Anterior cingulate cortex (tissue), 58 donors: ENCODE data around the gene NR4A1.
"Not testable (repeated sequence)": the region's sequence is repeated elsewhere in the genome, so short reads cannot be mapped to it uniquely, and the experiment has no call there.

Source experiments
- DNase-seq, 58 donors: peaks; one replicate each; lab custom pipeline; 2025; lab: John Stamatoyannopoulos, UW

NR4A1 gene

GRCh38 chr12:52087961-52088820 lies 36.9 kb downstream of the NR4A1 start:
- peak in 8 of 58 donors; percentile 16 to 40 (median 29) for DNase-seq

- DNase-seq: no peak
Measured at GRCh38 chr12:52089491-52089890, 38.2 kb downstream of the NR4A1 start.

- DNase-seq: no peak
Measured at GRCh38 chr12:52090291-52090690, 39.0 kb downstream of the NR4A1 start.

- no peak for DNase-seq
Measured at GRCh38 chr12:52091061-52091460, 39.8 kb downstream of the NR4A1 start.

- DNase-seq: no peak
Measured at GRCh38 chr12:52091869-52092268, 40.6 kb downstream of the NR4A1 start.

- no peak for DNase-seq
Measured at GRCh38 chr12:52093346-52093745, 42.1 kb downstream of the NR4A1 start.

GRCh38 chr12:52096332-52097044 lies 45.2 kb downstream of the NR4A1 start:
- DNase-seq: no peak

GRCh38 chr12:52097045-52097666 lies 45.9 kb downstream of the NR4A1 start:
- DNase-seq: no peak

- DNase-seq: not testable (repeated sequence)
Measured at GRCh38 chr12:52104431-52105089, 53.3 kb downstream of the NR4A1 start.
